GM10847 (cell line): ENCODE results near the gene GTPBP2.

Experiments
- POLR2A ChIP-seq: IDR thresholded peaks from 2 replicates; pipeline ENCODE4 v1.6.1; 2011; ENCODE audit not compliant: insufficient read length; ENCODE audit errors: extremely low read depth

GTPBP2 gene

DNA sequence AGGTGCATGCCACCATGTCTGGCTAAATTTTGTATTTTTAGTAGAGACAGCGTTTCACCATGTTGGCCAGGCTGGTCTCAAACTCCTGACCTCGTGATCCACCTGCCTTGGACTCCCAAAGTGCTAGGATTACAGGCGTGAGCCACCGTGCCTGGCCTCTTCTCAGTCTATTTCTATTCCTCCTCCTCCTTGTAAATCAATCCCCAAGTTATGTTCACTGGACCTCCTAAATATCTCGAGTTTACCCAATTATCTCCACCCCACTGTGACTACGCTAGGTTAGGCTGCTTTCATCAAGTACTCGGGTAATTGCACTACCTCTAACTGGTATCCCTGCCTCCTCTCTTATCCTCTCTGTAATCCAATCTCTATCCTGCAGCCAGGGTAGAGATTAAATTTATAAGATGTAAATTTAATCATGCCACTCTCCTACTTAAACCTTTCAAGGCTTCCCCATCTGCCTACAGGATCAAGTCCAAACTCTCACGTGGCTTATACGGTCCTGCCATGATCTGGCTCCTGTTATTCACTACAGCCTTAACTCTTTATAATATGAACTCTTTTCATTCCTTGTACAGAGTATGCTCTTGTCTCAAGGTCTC lies 5.7 kb upstream of the GTPBP2 start:
- no peak for TF ChIP-seq POLR2A

DNA sequence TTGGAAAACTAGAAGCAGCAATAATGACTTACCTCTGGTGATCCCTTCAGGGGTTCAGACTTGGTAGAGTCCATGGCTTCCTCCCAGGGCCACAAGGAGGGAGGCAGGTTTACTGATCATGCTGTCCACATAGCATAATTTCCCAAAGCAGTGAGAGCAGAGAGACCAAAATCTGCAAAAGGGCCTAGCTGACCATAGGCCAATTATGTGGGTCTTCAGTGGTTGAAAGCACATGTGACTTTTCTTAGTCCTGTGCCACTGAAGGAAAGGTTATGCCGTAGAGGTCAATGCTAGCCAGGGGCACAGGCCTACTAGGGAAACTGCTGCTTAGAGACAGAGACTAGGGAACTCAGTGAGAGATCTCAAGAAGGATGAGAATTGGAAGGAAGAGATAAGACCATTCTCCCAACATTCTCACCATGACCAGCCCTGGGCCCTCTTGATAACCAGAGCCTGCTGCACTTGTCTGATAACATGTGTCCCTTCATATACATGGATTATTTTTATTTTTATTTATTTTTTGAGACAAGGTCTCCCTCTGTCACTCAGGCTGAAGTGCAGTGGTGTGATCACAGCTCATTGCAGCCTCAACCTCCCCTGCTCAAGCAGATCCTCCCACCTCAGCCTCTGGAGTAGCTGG lies 2.0 kb upstream of the GTPBP2 start:
- no peak for TF ChIP-seq POLR2A

GRCh38 chr6:43629505-43630300 lies 639 bp upstream of the GTPBP2 start:
- TF ChIP-seq POLR2A: peak; percentile 13

DNA sequence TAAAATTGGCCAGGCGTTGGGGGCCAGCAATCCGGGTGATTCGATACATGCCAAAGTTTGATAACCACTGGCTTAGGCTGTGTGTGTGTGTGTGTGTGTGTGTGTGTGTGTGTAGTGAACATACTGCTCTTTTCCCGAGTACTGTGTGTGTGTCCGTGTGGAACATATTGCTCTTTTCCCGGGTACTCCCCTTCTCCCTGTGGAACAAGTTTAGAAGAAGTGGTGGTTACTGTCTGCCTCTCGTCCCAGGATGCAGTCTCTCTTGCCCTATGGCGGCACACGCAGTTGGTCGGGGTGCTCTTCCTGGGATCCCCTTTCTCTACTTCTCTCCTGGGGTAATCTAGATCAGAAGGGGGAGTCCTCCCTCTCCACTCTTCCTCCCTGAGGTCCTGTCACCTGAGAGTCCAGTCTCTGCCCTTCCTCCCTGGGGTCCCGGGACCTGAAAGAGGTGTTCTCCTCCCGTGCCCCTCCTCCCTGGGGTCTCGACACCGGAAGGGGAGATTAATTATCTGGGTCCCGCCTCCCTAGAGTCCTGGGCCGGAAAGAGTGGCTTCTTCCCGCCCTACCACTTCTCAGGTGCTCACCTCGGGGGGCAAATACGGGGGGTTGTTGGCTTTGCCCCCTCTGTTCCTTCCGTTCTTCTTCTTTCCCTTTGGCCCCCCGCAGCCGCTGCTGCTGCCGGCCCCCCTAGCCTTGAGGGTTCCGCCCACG lies 516 bp downstream of the GTPBP2 start:
- no peak for TF ChIP-seq POLR2A

- no peak for TF ChIP-seq POLR2A
Measured at GRCh38 chr6:43627008-43627825, 1.8 kb downstream of the GTPBP2 start.

- TF ChIP-seq POLR2A: no peak
Measured at GRCh38 chr6:43625393-43625992, 3.6 kb downstream of the GTPBP2 start.

- no peak for TF ChIP-seq POLR2A
Measured at GRCh38 chr6:43624786-43625288, 4.2 kb downstream of the GTPBP2 start.

- no peak for TF ChIP-seq POLR2A
Measured at GRCh38 chr6:43623880-43624785, 4.9 kb downstream of the GTPBP2 start.

- TF ChIP-seq POLR2A: no peak
Measured at GRCh38 chr6:43622541-43622940, 6.5 kb downstream of the GTPBP2 start.

- TF ChIP-seq POLR2A: no peak
Measured at GRCh38 chr6:43621836-43622180, 7.3 kb downstream of the GTPBP2 start.

GRCh38 chr6:43621078-43621835 lies 7.8 kb downstream of the GTPBP2 start:
- TF ChIP-seq POLR2A: no peak

- TF ChIP-seq POLR2A: no peak
Measured at GRCh38 chr6:43616725-43617472, 12.2 kb downstream of the GTPBP2 start.
